Fibroblast of skin of left quadriceps (primary cell): ENCODE data around the gene HERC5.
A peak's percentile ranks its signal among the peaks of the same experiment; 100 is the strongest.
"Not testable (repeated sequence)": the region's sequence is repeated elsewhere in the genome, so short reads cannot be mapped to it uniquely, and the experiment has no call there.

Source experiments
- DNase-seq, 2 experiments: peaks; one replicate each; pipeline ENCODE4 v3.0.0-alpha.2; 2013; ENCODE audit warnings: low read depth in 2 of 2

HERC5 gene

DNA sequence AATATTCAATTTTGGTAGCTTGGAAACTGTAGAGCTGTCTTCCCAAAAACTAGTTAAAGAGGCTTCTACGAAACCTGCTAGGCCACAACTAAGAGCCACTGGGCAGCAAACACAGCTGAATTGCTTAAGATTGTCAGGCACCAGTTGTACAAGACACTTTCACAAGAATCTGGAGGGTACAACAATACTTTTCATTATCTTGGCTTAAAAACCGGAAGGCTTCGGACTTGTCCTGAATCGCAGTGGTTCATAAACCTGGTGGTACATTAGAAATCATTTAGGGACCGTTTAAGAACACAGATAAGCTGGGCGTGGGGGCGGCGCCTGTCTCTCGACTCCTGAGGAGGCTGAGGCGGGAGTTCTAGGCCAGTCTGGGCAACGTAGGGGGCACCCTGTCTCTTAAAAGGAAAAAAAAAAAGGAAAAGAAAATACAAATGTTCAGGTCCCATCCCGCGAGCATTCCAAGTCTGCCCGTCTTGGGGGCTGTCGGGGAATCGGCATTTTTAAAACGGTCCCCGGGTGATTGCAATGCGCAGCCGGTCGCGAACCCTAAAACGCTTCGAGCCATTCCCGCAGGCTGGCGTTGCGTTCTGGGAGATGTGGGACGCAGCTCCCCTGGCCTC lies 65.9 kb downstream of the HERC5 start:
- DNase-seq: no peak

DNA sequence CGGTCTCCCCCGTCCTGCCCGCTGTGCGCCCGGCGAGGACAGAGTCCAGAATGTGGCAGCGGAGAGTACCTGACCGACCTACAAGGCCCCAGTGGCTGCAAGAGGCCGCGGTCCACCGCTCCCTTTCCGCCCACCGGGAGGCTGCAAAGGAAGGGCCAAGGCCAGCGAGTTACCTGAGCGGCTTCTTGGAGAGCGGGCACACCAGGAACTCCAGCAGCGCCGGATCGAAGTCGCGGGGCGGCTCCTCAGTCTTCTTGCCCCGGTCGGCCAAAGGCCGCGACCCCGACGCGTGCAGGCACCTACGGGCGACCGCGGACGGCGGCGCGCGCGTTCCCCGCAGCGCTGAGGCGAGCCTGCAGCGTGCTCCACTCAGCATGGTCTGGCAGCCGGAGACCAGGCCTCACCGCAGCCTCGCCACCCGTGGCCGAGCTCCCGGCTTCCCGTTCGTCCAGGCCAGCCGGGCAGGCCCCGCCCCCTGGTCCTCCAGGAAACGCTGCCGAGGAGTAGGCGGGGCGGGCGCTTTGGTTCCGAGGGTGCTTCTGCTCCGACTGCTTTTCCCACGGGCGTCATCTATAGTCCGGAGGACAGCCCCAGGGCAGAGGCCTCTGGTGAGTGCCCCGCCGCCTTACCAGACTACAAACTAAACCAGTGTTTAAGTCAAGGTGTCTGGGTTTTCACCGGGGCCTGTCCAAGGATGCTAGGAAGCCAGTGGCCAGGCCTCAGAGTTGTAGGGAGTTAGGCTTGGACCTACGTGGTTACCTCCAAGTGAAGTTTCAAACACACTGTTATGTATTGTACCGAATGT lies 66.6 kb downstream of the HERC5 start, which contains the start of gene PYURF:
Gene PYURF (minus strand): TSS at position 452 of the 805 bp plus-strand sequence. CDS start 76 bp downstream, at position 376.
- peak; percentile 76 to 77 for DNase-seq

DNA sequence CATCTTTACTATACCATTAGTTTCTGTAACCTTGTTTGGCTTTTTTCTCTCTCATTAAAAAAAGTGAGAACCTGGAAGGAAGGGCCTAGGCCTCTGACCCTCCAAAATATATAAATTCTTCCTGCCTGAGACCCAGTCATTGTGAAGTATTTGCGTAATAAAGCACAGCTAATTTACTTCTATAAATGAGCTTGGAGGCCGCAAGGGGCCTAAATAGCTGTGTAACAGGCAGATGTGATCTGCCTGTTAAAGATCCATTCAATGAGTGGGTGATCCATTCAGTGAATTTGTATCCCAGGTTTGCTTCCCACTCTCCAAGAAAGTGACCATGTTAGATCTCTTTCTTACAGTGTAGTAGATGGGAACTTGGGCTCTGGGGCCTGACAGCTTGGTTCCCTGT lies 67.3 kb downstream of the HERC5 start:
- no peak for DNase-seq

DNA sequence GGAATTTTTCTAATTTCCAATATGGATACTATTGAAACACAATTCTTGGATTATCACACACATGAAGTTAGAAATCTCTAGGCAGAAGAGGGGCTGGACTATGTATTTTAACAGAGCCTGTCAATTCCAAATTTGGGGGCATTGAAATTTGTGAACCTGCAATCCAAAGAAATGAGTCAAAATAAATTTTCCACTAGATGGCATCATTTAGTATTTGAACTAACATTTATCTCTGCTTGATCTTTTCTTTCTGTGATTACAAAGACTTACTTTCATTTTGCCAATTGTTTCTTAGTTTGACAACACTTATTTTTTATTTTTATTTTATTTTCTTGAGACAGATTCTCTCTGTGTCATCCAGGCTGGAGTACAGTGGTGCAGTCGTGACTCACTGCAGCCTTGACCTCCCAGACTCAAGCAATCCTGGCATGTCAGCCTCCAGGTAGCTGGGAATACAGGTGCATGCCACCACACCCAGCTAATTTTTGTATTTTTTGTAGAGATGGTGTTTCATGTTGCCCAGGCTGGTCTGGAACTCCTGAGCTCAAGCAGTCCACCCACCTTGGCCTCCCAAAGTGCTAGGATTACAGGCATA lies 69.4 kb downstream of the HERC5 start:
- DNase-seq: no peak

DNA sequence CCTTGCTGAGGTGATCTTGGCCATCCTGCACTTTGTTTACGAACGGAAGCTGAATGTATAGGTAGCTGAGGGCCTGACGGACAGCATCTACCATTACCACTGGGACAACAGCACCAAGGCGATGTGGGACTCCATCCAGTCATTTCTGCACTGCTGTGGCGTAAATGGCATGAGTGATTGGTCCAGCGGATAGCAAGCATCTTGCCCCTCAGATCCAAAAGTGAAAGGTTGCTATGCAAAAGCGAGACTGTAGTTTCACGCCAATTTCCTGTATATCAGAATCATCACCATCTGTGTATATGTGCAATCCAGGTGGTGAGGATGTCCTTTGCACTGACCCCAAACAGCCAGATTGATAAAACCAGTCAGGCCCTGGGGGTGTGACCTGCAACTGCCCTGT lies 70.9 kb downstream of the HERC5 start:
- no peak for DNase-seq

DNA sequence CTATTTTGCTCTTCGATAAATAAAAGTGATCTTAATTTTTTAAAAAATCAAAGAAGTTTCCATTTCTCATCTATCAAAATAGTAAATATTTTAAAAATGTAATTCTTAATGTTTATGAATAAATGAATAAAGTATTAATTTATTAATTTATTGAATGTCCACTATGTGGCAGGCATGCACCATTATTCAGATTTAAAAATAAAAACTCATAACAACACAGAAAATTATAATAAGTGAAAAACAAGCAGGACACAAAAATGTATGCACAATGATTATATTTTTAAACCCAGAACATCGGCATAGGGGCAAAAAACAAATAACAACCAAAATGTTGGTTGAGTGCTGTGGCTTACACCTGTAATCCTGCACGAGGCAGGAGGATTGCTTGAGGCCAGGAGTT lies 71.9 kb downstream of the HERC5 start:
- DNase-seq: no peak

DNA sequence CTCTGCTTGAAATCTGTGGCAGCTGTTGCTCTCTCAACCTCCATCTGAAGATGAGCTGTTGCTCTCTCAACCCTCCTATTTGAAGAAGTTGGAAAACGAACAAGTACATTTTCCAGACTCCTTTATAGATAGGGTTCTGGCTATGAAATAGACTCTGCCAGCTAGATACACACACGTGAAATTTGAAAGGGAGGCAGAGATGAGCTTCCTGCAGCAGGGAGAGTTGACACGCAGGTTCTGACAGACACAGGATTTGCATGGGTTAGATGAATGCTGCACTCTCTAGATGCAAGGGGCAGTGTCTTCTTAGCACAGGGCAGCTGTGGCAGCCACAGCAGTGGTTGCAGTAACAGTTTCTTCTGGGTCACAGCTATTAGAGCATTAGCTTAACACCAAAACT lies 74.6 kb downstream of the HERC5 start:
- DNase-seq: no peak

DNA sequence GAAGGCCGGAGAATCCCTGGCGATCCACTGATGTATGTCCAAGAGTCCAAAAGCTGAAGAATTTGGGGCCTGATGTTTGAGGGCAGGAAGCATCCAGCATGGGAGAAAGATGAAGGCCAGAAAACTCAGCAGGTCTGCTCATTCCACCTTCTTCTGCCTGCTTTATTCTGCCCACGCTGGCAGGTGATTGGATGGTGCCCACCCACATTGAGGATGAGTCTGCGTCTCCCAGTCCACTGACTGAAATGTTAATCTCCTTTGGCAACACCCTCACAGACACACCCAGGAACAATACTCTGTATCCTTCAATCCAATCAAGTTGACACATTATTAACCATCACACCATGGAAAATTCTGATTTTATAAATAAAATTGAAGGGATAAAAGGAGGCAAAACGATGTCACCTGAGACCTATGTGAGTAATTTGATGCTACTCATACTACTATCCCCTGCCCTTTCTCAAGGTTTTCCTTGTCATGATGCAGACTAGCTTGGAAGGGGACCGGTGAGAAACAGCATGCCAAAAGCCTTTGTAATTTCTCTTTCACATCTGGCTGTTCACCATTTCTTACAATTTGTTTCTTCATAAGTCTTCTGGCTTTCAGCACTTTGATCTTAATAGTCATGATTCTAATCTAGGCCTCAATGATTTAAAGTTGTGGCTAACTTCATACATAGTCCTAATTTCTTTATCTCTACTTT lies 76.3 kb downstream of the HERC5 start:
- peak; percentile 45 to 56 for DNase-seq

DNA sequence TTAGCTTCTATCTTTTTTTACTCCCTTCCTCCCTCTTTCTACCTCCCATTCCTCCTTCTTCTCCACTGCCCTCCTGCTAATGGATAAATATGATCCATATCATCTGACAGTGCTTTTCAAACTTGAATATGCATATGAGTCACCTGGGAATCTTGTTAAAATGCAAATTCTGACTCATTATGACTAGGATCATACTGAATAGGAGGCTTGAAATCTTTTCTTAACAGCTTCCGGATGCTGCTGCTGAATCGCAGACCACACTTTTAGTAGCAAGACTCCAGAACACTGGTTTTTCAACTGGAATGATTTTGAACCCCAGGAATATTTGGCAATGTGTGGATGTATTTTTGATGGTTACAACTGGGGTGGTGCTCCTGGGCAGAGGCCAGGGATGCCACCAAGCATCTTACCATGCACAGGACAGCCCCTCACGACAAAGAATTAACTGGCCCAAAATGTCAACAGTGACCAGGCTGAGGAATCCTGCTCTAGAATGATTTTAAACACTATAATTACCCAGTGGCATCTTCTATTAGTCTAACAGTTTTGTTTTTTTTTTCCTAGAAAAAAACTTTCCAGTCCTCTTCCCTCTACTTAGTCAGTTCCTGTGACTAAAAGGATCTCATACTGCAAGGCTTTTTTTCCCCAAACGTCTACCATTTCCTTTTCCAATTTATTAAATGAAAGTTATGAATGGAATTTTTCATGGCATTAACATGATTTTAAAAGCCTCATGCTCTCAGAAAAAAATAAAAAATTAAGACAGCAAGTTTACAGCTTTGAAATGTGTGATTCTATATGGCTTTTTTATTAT lies 77.2 kb downstream of the HERC5 start:
- peak; percentile 75 to 80 for DNase-seq

DNA sequence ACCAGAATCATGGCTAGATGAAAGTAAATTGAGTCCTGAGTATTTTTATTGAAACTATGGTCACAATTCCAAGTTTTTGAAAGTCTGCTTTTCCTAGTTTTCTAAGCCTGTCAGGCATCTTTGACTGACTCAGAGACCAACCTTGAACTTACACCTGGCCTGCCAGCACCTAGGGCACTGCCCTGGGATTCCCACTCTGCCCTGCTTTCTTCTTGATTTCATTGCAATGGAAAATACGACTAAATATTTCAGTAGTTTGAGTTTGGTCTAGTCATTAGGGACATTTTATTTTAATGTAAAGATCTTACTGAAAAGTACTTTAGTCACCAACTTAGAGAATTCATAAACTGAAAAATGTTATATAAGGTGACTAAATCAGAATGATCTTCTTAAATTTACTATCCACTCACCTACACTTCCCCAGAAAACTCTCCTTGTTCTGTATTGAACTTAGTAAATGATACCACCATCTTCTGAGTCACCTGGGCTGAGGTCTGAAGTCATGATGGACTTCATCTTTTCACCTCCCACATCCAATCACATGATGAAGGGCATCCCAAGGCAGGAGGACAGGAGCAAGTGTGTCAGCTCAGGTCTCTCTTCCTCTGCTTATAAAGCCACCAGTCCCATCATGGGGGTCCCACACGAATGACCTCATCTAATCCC lies 78.3 kb downstream of the HERC5 start:
- DNase-seq: no peak

DNA sequence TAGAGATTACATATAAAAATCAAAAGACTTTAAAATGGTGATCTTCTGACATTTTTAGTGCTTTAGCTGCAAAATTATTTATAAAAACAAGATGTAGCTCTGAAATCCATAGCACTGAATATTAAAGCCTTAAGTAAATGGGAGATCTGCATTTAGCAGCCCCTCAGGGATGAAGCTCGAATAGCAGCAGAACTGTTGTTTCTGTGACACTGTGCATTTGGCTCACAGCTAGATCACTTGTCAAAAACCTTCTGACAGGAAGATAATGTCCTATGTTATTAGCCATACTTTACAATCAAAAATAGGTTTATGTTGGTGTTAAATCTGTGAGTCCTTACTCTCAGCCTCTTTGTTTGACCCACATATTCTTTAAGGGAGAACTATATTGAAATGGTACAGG lies 80.8 kb downstream of the HERC5 start:
- no peak for DNase-seq

DNA sequence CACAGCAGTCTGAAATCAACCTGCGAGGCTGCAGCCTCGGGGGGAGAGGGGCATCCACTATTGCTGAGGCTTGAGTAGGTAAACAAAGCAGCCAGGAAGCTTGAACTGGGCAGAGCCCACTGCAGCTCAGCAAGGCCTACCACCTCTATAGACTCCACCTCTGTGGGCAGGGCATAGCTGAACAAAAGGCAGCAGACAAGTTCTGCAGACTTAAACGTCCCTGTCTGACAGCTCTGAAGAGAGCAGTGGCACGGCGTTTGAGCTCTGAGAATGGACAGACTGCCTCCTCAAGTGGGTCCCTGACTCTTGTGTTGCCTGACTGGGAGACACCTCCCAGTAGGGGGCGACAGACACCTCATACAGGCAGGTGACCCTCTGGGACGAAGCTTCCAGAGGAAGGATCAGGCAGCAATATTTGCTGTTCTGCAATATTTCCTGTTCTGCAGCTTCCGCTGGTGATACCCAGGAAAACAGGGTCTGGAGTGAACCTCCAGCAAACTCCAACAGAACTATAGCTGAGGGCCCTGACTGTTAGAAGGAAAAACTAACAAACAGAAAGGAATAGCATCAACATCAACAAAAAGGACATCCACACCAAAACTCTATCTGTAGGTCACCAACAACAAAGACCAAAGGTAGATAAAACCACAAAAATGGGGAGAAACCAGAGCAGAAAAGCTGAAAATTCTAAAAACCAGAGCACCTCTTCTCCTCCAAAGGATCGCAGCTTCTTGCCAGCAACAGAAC lies 82.6 kb downstream of the HERC5 start:
- not testable (repeated sequence) for DNase-seq

DNA sequence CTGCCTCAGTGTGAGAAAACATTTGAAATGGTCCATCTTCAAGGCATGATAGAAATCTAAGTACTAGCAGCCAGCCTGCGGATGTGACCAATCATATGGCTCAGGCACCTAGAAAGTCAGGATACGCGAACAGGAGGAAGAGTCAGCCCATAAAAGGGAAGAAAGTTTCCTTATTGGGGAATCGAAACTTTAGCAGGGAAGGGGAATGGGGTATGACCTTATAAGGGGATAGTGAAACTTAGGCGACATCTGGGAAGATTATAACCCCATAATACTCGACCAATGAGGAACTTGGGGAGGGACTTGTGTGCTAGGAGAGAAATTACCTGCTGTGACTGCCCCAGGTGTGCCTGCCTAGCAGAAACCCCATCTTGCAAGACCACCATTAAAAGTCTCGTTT lies 92.9 kb downstream of the HERC5 start:
- no peak for DNase-seq
